ENCODE measurements around the gene PACS2.
"Not testable (repeated sequence)": the region's sequence is repeated elsewhere in the genome, so short reads cannot be mapped to it uniquely, and the experiment has no call there.

Gene PACS2

GRCh38 chr14:105333613-105334364 is 19.2 kb downstream of the PACS2 start:
- H4K20me1 ChIP-seq (ENCODE audit: insufficient read depth, low read length, poor library complexity, severe bottlenecking) = no peaks in the 10 kb centered on the region
- no peak for TF ChIP-seq EZH2phosphoT487 (IDR thresholded peaks at IDR 0.05; ENCODE audit: borderline replicate concordance)
- TF ChIP-seq CTCF (conservative IDR thresholded peaks at IDR 0.05; ENCODE audit: low read length) = no peak
- H3K79me2 ChIP-seq (ENCODE audit: insufficient read depth, low read length) = peaks cover 61% of the 10 kb centered on the region; the same call in 1 of the 2 replicates

DNA sequence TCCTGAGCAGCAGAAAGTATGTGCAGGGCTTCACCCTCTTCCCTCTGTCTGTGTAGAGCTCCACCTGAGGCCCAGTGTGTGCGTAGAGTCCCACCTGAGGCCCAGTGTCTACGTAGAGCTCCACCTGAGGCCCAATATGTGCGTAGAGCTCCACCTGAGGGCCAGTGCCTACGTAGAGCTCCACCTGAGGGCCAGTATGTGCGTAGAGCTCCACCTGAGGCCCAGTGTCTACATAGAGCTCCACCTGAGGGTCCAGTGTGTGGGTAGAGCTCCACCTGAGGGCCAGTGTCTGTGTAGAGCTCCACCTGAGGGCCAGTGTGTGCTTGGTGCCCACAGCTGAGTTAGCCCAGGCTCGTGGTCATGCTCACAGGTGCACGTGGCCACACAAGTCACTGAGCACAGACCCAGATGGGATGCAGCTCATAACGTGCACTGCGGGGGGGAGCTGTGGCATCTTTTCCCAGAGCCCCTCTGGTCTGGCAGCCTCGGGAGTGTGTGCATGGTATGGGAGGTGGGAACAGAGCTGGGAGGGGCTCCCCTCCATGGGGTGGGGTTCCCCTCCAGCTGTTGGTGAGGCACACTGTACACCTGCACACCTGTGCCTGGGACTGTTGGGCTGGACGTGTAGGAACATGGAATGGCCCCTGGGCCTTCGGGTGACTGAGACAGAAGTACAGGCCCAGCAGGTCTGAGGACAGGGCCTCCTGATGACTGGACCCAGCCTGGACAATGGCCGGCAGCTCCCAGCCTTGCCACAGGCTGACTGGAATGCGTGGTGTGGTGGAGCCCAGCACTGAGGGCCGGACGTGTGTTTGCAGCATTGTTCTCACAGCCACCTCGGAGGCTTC is 20.1 kb downstream of the PACS2 start:
- H4K20me1 ChIP-seq (ENCODE audit: insufficient read depth, low read length, poor library complexity, severe bottlenecking) = no peaks in the 10 kb centered on the region
- peaks cover 21% of the 10 kb centered on the region for H3K4me1 ChIP-seq (ENCODE audit: insufficient read depth, low read length, poor library complexity, severe bottlenecking)
- H3K9me3 ChIP-seq (ENCODE audit: insufficient read depth, low read depth, low read length) = no peaks in the 10 kb centered on the region
- H3K9me2 ChIP-seq (replicated peaks; ENCODE audit: low read depth, low read length) = no peaks in the 10 kb centered on the region
- no peak overlapping the region for H3K4me2 ChIP-seq (ENCODE audit: low read depth, low read length, poor library complexity, severe bottlenecking)
- H3K4me3 ChIP-seq (ENCODE audit: low read length, poor library complexity, severe bottlenecking) = no peak overlapping the region
- H2AFZ ChIP-seq (ENCODE audit: low read length) = no peak overlapping the region
- peaks cover 54% of the 10 kb centered on the region; the same call in 1 of the 2 replicates for H3K79me2 ChIP-seq (ENCODE audit: insufficient read depth, low read length)
- TF ChIP-seq CTCF (conservative IDR thresholded peaks at IDR 0.05; ENCODE audit: low read length) (no peak), EZH2phosphoT487 (IDR thresholded peaks at IDR 0.05; ENCODE audit: borderline replicate concordance) (no peak)
- H3K27me3 ChIP-seq (ENCODE audit: insufficient read depth, low read length, poor library complexity, severe bottlenecking) = no peaks in the 10 kb centered on the region
- H3K9ac ChIP-seq (ENCODE audit: low read depth, low read length, poor library complexity, severe bottlenecking) = no peak overlapping the region
- no peaks in the 10 kb centered on the region for H3F3A ChIP-seq (ENCODE audit: low read depth)
- H3K36me3 ChIP-seq (ENCODE audit: insufficient read depth, low read length) = peaks cover 2% of the 10 kb centered on the region; the same call in 1 of the 2 replicates

More at GRCh38 chr14:105333613-105334364, 19.2 kb downstream of the PACS2 start:
- Histone ChIP-seq H3K9ac (ENCODE audit: low read depth, low read length, poor library complexity, severe bottlenecking) (no peak overlapping the region), H3K4me2 (ENCODE audit: low read depth, low read length, poor library complexity, severe bottlenecking) (no peak overlapping the region), H3K36me3 (ENCODE audit: insufficient read depth, low read length) (peaks cover 2% of the 10 kb centered on the region; the same call in 1 of the 2 replicates), H3K9me3 (ENCODE audit: insufficient read depth, low read depth, low read length) (no peaks in the 10 kb centered on the region), H2AFZ (ENCODE audit: low read length) (no peak overlapping the region), H3K4me1 (ENCODE audit: insufficient read depth, low read length, poor library complexity, severe bottlenecking) (peaks cover 23% of the 10 kb centered on the region), H3K4me3 (ENCODE audit: low read length, poor library complexity, severe bottlenecking) (no peak overlapping the region), H3K9me2 (replicated peaks; ENCODE audit: low read depth, low read length) (no peaks in the 10 kb centered on the region), H3F3A (ENCODE audit: low read depth) (no peaks in the 10 kb centered on the region), H3K27me3 (ENCODE audit: insufficient read depth, low read length, poor library complexity, severe bottlenecking) (no peaks in the 10 kb centered on the region)

DNA sequence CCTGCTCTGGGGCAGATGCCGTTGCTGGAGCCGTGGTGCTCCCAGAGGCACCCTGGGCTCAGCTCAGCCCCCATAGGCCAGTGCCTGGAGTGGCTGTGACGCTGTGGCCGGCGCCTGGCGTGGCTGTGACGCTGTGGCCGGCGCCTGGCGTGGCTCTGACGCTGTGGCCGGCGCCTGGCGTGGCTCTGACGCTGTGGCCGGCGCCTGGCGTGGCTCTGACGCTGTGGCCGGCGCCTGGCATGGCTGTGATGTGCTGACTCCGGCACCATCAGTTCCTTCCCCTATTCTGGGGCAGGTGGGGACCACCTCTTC is 20.6 kb downstream of the PACS2 start:
- H3K4me2 ChIP-seq (ENCODE audit: low read depth, low read length, poor library complexity, severe bottlenecking); H2AFZ ChIP-seq (ENCODE audit: low read length); H3K36me3 ChIP-seq (ENCODE audit: insufficient read depth, low read length); H3K9me3 ChIP-seq (ENCODE audit: insufficient read depth, low read depth, low read length); H3F3A ChIP-seq (ENCODE audit: low read depth); H3K9ac ChIP-seq (ENCODE audit: low read depth, low read length, poor library complexity, severe bottlenecking); H3K4me3 ChIP-seq (ENCODE audit: low read length, poor library complexity, severe bottlenecking); H3K9me2 ChIP-seq (replicated peaks; ENCODE audit: low read depth, low read length); H4K20me1 ChIP-seq (ENCODE audit: insufficient read depth, low read length, poor library complexity, severe bottlenecking); H3K27me3 ChIP-seq (ENCODE audit: insufficient read depth, low read length, poor library complexity, severe bottlenecking): not testable (repeated sequence)
- Histone ChIP-seq H3K4me1 (ENCODE audit: insufficient read depth, low read length, poor library complexity, severe bottlenecking) (peaks cover 21% of the 10 kb centered on the region), H3K79me2 (ENCODE audit: insufficient read depth, low read length) (peaks cover 50% of the 10 kb centered on the region; the same call in 1 of the 2 replicates)
